Femur (tissue), 1 donor: Measurements from ENCODE around the gene LYRM7.
"Not testable (repeated sequence)": the region's sequence is repeated elsewhere in the genome, so short reads cannot be mapped to it uniquely, and the experiment has no call there.

Experiments
- DNase-seq: peaks from one replicate; pipeline ENCODE4 v3.0.0-alpha.2; 2017

The LYRM7 gene

GRCh38 chr5:131170540-131171275 is at the start of gene LYRM7:
LYRM7 (plus strand) TSS chr5:131170944; CDS start chr5:131171021, 77 bp downstream.
- peak; percentile 99 for DNase-seq

GRCh38 chr5:131127244-131127643 is 43.5 kb upstream of the LYRM7 start:
- DNase-seq, result not testable (repeated sequence)

- DNase-seq, result no peak
These were observed 41.4 kb upstream of the LYRM7 start for GRCh38 chr5:131129306-131129705.

- DNase-seq, result not testable (repeated sequence)
These were observed 37.7 kb upstream of the LYRM7 start for GRCh38 chr5:131133091-131133490.

- not testable (repeated sequence) for DNase-seq
These were observed 32.3 kb upstream of the LYRM7 start for GRCh38 chr5:131138406-131138805.

- no peak for DNase-seq
These were observed 31.4 kb upstream of the LYRM7 start for GRCh38 chr5:131139321-131139720.

- no peak for DNase-seq
These were observed 27.6 kb upstream of the LYRM7 start for GRCh38 chr5:131142970-131143617.

GRCh38 chr5:131147258-131147657 is 23.5 kb upstream of the LYRM7 start:
- DNase-seq, result no peak

GRCh38 chr5:131148835-131149234 is 21.9 kb upstream of the LYRM7 start:
- DNase-seq, result no peak

- DNase-seq, result no peak
These were observed 20.3 kb upstream of the LYRM7 start for GRCh38 chr5:131150408-131150807.

GRCh38 chr5:131151216-131151615 is 19.5 kb upstream of the LYRM7 start:
- no peak for DNase-seq

- no peak for DNase-seq
These were observed 14.4 kb upstream of the LYRM7 start for GRCh38 chr5:131156385-131156784.

- no peak for DNase-seq
These were observed 13.8 kb upstream of the LYRM7 start for GRCh38 chr5:131156957-131157356.

GRCh38 chr5:131160134-131160533 is 10.6 kb upstream of the LYRM7 start:
- DNase-seq, result no peak

GRCh38 chr5:131163276-131164119 is 7.2 kb upstream of the LYRM7 start:
- no peak for DNase-seq

GRCh38 chr5:131164191-131165118 is 6.3 kb upstream of the LYRM7 start:
- peak; percentile 78 for DNase-seq

GRCh38 chr5:131165119-131165727 is 5.5 kb upstream of the LYRM7 start, which contains the start of gene HINT1:
HINT1 (minus strand) TSS chr5:131165256; CDS start chr5:131165205, 51 bp downstream.
- DNase-seq, result peak; percentile 93

GRCh38 chr5:131167615-131168014 is 3.1 kb upstream of the LYRM7 start:
- DNase-seq, result no peak

GRCh38 chr5:131169810-131170539 is 769 bp upstream of the LYRM7 start:
- no peak for DNase-seq

GRCh38 chr5:131171276-131171810 is 599 bp downstream of the LYRM7 start:
- DNase-seq, result no peak

GRCh38 chr5:131180407-131180806 is 9.7 kb downstream of the LYRM7 start:
- DNase-seq, result no peak
